OCI-LY7 (cell line): ENCODE results near the gene TPO.
A peak's percentile ranks its signal among the peaks of the same experiment; 100 is the strongest.

Experiments
- CTCF ChIP-seq: fragments of 200-600 bp; sonication (generic); conservative IDR thresholded peaks from 2 replicates; pipeline ENCODE4 v1.5.1; 2014; ENCODE audit warnings: mild to moderate bottlenecking, antibody characterized with exemption, low read length, moderate library complexity, mixed read lengths
- EZH2phosphoT487 ChIP-seq: fragments of 200-600 bp; sonication (generic); IDR thresholded peaks from 2 replicates; pipeline ENCODE4 v1.6.1; 2018; ENCODE audit warnings: low read depth, borderline replicate concordance, mild to moderate bottlenecking, mixed run types, antibody characterized with exemption, low read length, moderate library complexity, mixed read lengths

GRCh38 chr2:1584691-1585485 lies 171.6 kb downstream of the TPO start:
- TF ChIP-seq CTCF, result peak; percentile 57
- no peak for TF ChIP-seq EZH2phosphoT487
